HG03039 (cell line): Measurements from ENCODE around the gene DNAJC17.

ENCODE experiments used
- ATAC-seq: cut with Tn5 transposase; IDR thresholded peaks from one replicate; pipeline ENCODE4 v1.9.1; 2021; ENCODE audit warnings: mild to moderate bottlenecking, moderate library complexity; ENCODE audit not compliant: unreplicated experiment

DNAJC17 gene

GRCh38 chr15:40830884-40831283 lies 23.6 kb upstream of the DNAJC17 start:
- ATAC-seq: no peak

- ATAC-seq: no peak
Measured at GRCh38 chr15:40829115-40829514, 21.8 kb upstream of the DNAJC17 start.

GRCh38 chr15:40828447-40829036 lies 21.3 kb upstream of the DNAJC17 start, which contains the start of gene PPP1R14D:
Gene PPP1R14D, minus strand, starts transcription at chr15:40828708. Its CDS starts 67 bp downstream, at chr15:40828641.
- ATAC-seq: no peak

GRCh38 chr15:40826423-40827075 lies 19.3 kb upstream of the DNAJC17 start:
- ATAC-seq: no peak

- ATAC-seq: no peak
Measured at GRCh38 chr15:40825661-40826422, 18.6 kb upstream of the DNAJC17 start.

GRCh38 chr15:40823572-40824343 lies 16.5 kb upstream of the DNAJC17 start:
- ATAC-seq: no peak

- no peak for ATAC-seq
Measured at GRCh38 chr15:40821195-40821594, 13.9 kb upstream of the DNAJC17 start.

- ATAC-seq: no peak
Measured at GRCh38 chr15:40819048-40819447, 11.8 kb upstream of the DNAJC17 start.

- no peak for ATAC-seq
Measured at GRCh38 chr15:40815042-40815698, 7.9 kb upstream of the DNAJC17 start.

- ATAC-seq: no peak
Measured at GRCh38 chr15:40812721-40813425, 5.6 kb upstream of the DNAJC17 start.

GRCh38 chr15:40808861-40809450 lies 1.7 kb upstream of the DNAJC17 start:
- ATAC-seq: no peak

- ATAC-seq: no peak
Measured at GRCh38 chr15:40807888-40808461, 702 bp upstream of the DNAJC17 start.

GRCh38 chr15:40806672-40807027 lies 623 bp downstream of the DNAJC17 start:
- no peak for ATAC-seq

GRCh38 chr15:40803688-40804087 lies 3.6 kb downstream of the DNAJC17 start:
- no peak for ATAC-seq

- ATAC-seq: no peak
Measured at GRCh38 chr15:40803076-40803475, 4.2 kb downstream of the DNAJC17 start.

GRCh38 chr15:40799523-40799922 lies 7.8 kb downstream of the DNAJC17 start:
- ATAC-seq: no peak

- no peak for ATAC-seq
Measured at GRCh38 chr15:40796512-40796911, 10.8 kb downstream of the DNAJC17 start.

GRCh38 chr15:40796041-40796440 lies 11.2 kb downstream of the DNAJC17 start:
- ATAC-seq: no peak

- no peak for ATAC-seq
Measured at GRCh38 chr15:40793216-40793989, 13.9 kb downstream of the DNAJC17 start.
